Left lobe of liver (tissue), 2 donors: Measurements from ENCODE around the gene FLT3. TPM values are rescaled to one million over a fixed set of nuclear protein-coding genes. Genes with fewer than 3 reads are reported as not detected.
"Not testable (repeated sequence)": the region's sequence is repeated elsewhere in the genome, so short reads cannot be mapped to it uniquely, and the experiment has no call there.

Source experiments
- ATAC-seq: fragments of 200-7000 bp; cut with Tn5 transposase; one replicate; pipeline ENCODE4 v1.9.1; 2020; ENCODE audit warnings: mild to moderate bottlenecking, moderate library complexity
- DNase-seq: peaks from one replicate; pipeline ENCODE4 v3.0.0-alpha.2; 2020; ENCODE audit warnings: low spot score
- total RNA-seq: library from RNA; stranded (reverse); gene quantifications from one replicate; pipeline ENCODE4 v1.2.1, GENCODE V29; 2021
- donor health status: DM: no; HTN: no; CAD: no; lungs with moderate emphysema.
- donor health status: DM: no; HTN: yes; CAD: no.

FLT3 gene
- total RNA-seq, 1 donor from 2014 or later = 0.15 TPM

DNA sequence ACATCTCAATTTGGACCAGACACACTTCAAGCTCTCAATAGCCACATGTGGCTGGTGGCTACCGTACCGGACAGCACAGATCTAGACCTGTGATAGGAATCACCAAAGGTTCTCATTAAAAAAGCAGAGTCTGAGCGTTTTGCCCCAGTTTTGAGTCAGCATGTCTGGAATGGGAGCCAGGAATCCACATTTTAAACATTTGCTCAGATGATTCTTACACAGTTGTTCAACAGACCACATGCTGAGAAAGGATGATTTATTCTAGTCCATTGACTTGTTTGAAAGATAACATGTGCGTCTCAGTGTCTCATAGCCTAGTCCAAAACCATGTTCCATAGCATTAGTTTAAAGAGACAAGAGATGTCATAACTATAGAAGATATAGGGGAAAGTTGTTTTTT, 53.4 kb downstream of the FLT3 start:
- no peak for DNase-seq
- no peak for ATAC-seq

DNA sequence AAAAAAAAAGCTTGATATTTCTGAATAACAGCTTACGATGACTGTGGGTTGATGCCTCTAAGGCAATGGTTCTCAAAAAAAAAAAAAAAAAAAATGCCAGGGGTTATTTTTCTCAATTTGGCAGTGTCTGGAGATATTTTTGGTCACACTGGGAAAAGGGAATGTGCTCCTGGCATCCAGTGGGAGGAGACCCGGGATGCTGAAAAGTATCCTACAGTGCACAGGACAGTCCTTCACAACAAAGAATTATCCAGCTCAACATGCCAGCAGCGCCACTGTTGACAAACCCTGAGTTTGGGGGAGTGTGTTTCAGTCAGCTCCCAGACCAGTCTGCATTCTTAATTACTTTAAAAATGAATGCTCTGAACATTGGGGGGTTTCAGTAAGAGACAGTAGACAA, 54.5 kb downstream of the FLT3 start:
- ATAC-seq = no peak
- DNase-seq = no peak

GRCh38 chr13:28044608-28045007, 55.8 kb downstream of the FLT3 start:
- ATAC-seq (no peak), DNase-seq (no peak)

DNA sequence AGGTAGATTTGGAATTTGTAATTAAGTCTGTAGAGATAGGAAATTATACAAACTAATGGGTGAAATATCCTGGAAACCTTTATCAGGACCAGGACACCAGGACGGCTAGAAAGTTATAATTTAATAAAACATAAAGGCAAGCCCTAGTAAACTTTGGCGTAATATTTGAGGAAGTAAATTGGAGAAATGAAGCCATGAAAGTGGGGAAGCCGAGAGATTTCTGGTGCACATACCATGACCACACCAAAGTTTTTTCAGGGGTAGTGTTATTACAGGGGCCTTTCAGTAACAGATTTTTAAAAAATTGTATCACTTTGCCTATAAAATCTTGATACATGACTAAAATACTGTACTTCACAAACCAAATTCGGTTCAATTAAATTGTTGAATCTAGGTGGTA, 57.2 kb downstream of the FLT3 start:
- ATAC-seq (no peak), DNase-seq (no peak)

DNA sequence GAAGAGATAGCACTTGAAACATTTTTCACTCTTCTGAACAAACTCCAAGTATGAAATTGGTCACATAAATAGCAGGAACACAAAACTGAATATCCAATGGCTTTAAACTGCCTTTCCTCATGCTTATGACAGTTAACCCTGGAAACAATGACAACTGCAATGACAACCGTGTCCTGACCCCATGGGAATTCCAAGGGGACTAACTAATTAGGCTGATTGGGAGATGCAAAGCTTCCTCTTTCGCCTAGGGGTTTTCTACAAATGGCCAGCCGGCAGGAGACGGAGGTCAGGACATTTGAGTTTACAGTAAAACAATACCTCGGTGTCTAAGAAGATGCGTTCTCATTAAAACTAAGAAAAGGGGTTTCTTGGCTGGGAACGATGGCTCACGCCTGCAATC, 58.9 kb downstream of the FLT3 start:
- no peak for DNase-seq
- ATAC-seq = no peak

DNA sequence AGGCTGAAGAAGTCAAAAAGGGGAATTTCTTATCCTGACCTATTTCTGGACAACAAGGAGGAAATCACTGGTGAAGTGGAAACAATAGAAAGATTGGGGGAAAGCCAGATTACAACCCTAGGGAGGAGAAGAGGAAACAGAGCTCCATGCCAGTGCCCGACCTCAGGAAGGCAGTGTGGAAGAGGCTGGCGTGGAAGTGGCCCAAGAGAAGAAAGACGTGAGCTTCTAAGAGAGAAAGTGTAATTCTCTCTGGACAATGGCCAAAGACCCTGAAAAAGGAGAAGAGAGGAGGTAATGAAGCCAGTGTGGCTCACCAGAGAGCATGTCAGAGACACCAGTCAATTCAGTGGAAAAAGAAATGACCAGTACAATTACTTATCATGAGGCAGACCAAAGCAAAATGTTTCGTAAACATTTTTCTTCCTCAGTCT, 59.3 kb downstream of the FLT3 start:
- DNase-seq (no peak), ATAC-seq (no peak)

DNA sequence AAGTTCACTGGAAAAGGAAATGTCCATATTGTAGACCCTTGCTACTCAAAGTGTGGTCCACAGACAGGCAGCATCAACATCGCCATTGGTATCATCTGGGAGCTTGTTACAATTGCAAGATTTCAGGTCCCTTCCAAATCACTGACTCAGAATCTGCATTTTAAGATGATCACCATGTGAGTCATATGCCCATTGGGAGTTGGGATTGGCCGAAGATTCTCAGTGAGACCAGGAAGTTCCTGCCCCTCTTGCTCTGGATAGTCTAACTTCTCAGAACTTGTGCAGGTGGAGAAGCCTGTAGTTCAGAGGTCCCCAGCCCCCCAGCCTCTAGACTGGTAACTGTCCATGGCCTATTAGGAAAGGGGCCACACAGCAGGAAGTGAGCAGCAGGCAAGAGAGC, 63.0 kb downstream of the FLT3 start:
- DNase-seq (no peak), ATAC-seq (no peak)

- DNase-seq = no peak
- ATAC-seq = no peak
Measured at GRCh38 chr13:28035146-28035782, 65.1 kb downstream of the FLT3 start.

DNA sequence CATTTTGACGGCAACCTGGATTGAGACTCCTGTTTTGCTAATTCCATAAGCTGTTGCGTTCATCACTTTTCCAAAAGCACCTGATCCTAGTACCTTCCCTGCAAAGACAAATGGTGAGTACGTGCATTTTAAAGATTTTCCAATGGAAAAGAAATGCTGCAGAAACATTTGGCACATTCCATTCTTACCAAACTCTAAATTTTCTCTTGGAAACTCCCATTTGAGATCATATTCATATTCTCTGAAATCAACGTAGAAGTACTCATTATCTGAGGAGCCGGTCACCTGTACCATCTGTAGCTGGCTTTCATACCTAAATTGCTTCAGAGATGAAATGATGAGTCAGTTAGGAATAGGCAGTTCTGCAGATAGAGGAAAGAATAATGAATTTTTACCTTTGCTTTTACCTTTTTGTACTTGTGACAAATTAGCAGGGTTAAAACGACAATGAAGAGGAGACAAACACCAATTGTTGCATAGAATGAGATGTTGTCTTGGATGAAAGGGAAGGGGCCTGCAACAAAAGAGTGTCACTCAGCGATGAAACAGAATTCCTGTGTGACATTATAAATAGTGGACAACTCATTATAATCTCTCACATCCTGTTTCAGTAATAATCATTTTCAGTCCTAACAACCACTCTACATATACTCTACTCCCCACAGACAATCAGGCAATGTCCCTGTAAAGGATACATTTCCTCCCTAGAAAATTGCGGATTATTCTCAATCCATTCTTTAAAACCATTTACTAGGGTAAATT, 66.3 kb downstream of the FLT3 start:
- DNase-seq (no peak), ATAC-seq (no peak)

DNA sequence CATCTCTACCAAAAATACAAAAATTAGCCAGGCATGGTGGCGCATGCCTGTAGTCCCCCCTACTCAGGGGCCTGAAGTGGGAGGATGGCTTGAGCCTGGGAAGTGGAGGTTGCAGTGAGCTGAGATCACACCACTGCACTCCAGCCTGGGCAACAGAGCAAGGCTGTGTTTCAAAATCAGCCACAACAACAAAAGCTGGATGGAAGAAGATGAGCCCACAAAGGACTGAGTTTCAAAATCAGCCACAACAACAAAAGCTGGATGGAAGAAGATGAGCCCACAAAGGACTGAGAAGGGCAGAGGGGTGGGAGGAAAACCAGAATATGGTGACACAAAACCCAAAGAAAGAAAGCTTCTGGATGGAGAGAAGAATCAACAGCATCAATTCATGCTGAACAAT, 67.9 kb downstream of the FLT3 start:
- DNase-seq, ATAC-seq: not testable (repeated sequence)

DNA sequence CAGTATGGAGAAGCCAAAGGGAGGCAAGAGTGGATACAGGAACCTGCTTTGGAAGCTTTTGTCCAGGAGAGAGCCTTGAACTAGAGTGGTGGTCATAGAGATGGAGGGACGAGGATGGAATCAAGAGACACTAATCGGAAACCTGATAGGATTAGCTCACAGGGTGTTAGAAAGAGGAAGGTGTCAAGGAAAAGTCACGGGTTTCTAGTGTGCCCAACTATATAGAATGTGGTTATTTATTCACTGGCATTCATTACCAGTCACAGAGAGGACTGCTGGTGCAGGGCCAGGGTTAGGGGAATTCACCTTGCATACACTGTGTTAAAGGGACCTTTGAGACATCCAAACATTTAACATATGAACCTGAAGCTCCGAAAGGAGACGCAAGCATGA, 68.5 kb downstream of the FLT3 start:
- no peak for DNase-seq
- ATAC-seq = no peak

- ATAC-seq (peak; percentile 58), DNase-seq (no peak)
Measured at GRCh38 chr13:28031220-28031895, 69.0 kb downstream of the FLT3 start.

DNA sequence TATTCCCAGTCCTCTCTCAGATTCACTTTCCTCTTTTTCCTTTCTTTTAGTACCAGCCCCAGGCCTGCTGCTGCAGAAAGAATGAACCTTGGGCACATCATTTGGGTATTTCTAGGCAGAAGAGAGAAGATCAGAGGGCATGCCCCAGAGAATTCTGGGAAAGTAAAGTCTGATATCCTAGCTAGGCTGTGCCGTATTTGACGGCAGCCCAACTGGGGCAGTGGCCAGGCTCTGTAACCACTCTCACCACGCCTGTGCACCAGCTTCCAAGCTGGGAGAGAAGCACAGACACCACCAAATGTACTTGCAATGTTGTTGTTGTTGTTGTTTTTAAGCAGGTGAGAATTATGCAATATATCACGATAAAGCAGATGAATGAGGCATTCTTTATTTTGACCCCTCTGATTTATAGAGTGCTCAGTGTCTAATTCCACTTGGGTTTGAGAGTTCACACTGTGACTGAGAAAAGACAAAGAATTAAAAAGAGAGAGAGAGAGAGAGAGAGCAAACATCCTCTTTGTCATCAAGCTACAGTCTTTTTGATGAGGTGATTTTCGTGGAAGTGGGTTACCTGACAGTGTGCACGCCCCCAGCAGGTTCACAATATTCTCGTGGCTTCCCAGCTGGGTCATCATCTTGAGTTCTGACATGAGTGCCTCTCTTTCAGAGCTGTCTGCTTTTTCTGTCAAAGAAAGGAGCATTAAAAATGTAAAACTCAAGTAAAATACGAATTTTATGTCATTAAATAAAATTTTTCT, 72.6 kb downstream of the FLT3 start:
- no peak for DNase-seq
- ATAC-seq = no peak

GRCh38 chr13:28027071-28027470, 73.3 kb downstream of the FLT3 start:
- ATAC-seq (no peak), DNase-seq (no peak)

GRCh38 chr13:28026508-28026907, 73.9 kb downstream of the FLT3 start:
- ATAC-seq (no peak), DNase-seq (no peak)

- DNase-seq (no peak), ATAC-seq (no peak)
Measured at GRCh38 chr13:28022848-28023518, 77.4 kb downstream of the FLT3 start.

- no peak for DNase-seq
- no peak for ATAC-seq
Measured at GRCh38 chr13:28014301-28014700, 86.1 kb downstream of the FLT3 start.

- no peak for DNase-seq
- ATAC-seq = no peak
Measured at GRCh38 chr13:28013482-28013881, 86.9 kb downstream of the FLT3 start.

DNA sequence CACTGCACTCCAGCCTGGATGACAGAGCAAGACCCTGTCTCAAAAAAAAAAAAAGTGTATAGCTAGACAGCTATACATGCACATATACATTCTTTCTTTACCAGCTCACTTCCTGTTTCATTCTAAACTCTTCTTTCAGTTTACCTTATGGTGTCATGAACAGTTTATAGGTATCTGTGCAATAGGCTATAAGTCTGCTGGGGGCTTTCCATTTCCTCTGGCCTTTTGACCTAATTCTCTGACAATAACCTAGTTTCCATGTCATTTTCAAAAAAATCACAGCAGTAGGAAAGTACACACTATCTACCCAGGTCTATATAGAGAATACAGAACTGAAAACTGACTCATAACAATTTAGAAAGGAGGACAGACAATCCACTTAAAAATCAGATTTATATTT, 87.5 kb downstream of the FLT3 start:
- ATAC-seq (no peak), DNase-seq (no peak)

- DNase-seq (no peak), ATAC-seq (no peak)
Measured at GRCh38 chr13:28012383-28012782, 88.0 kb downstream of the FLT3 start.

- ATAC-seq (no peak), DNase-seq (no peak)
Measured at GRCh38 chr13:28010046-28010445, 90.3 kb downstream of the FLT3 start.
